ENCODE measurements around the gene FCHSD2. TPM values are rescaled to one million over a fixed set of nuclear protein-coding genes. Genes with fewer than 3 reads are reported as not detected.

The FCHSD2 gene
- total and polyA plus RNA-seq, 2 of the 8 experiments (the other 6 are each of a cell fraction or from before 2014, with no cell fraction given): 4.1 to 7.8 TPM

- TF ChIP-seq ZNF274 (IDR thresholded peaks at IDR 0.05; ENCODE audit: borderline replicate concordance, extremely low read depth, low read length) (no peak), SIRT6 (IDR thresholded peaks at IDR 0.05; ENCODE audit: low read length) (no peak), JUN (IDR thresholded peaks at IDR 0.05; ENCODE audit: low read depth, low read length) (no peak), SRF (IDR thresholded peaks at IDR 0.05; ENCODE audit: low read depth, low read length) (no peak), MAX (IDR thresholded peaks at IDR 0.05) (no peak)
- H2BK20ac ChIP-seq (ENCODE audit: low read length): no peak overlapping the region
- peaks cover 0 to 6% (median 1%) of the 10 kb centered on the region in 4 experiments; a peak in 4 of 7 replicates for H3K4me1 ChIP-seq (replicated peaks in 1 of 4; ENCODE audit: control insufficient read depth in 3 of 4, insufficient read depth in 4 of 4, low read length in 3 of 4)
- no peaks in the 10 kb centered on the region for H3K9me3 ChIP-seq (ENCODE audit: insufficient read depth in 2 of 2, low read depth in 1 of 2, low read length in 1 of 2)
- FAIRE-seq (no peak), DNase-seq (ENCODE audit: low read depth in 1 of 2, low spot score in 2 of 2) (no peak)
- peak overlapping the region in 1 of 2 experiments; percentile 39; a peak in 1 of 4 replicates for H3K4me2 ChIP-seq (ENCODE audit: insufficient read depth in 1 of 2, low read depth in 2 of 2, low read length in 2 of 2)
- no peak overlapping the region for H3K18ac ChIP-seq (ENCODE audit: extremely low read depth, low read length)
- H2AFZ ChIP-seq (ENCODE audit: low read length): no peak overlapping the region
- no peak overlapping the region for H3K4me3 ChIP-seq (ENCODE audit: extremely low read depth in 1 of 4, insufficient read depth in 2 of 4, low read depth in 3 of 4, low read length in 4 of 4)
- H4K91ac ChIP-seq (replicated peaks; ENCODE audit: insufficient read length, low read length): no peak overlapping the region
- no peak overlapping the region for H2BK120ac ChIP-seq (replicated peaks; ENCODE audit: low read depth, low read length)
- 78% methylated on average over 8 of the region's 8 CpGs; no CpG with 5 or more reads in 1 of the 2 experiments for WGBS, 2 experiments (ENCODE audit: extremely low coverage in 1 of 2, insufficient coverage in 1 of 2, insufficient read length in 1 of 2, insufficient replicate concordance in 2 of 2, low coverage in 1 of 2, low lambda C conversion rate in 2 of 2, missing lambda C conversion rate in 1 of 2)
- no peak overlapping the region for H2BK12ac ChIP-seq (ENCODE audit: low read depth, low read length)
- H2AK5ac ChIP-seq (ENCODE audit: low read depth, low read length): no peak overlapping the region
- no peaks in the 10 kb centered on the region for H3K27me3 ChIP-seq (replicated peaks in 1 of 4; ENCODE audit: control insufficient read depth in 3 of 4, extremely low read depth in 1 of 4, insufficient read depth in 3 of 4, low read length in 3 of 4)
- H3K23ac ChIP-seq (ENCODE audit: insufficient read length): no peak overlapping the region
- H3K36me3 ChIP-seq (ENCODE audit: control insufficient read depth in 2 of 4, insufficient read depth in 4 of 4, low read length in 3 of 4): no peaks in the 10 kb centered on the region
- no peak overlapping the region for H2BK15ac ChIP-seq (ENCODE audit: low read length)
- ChIA-PET POLR2A (ENCODE audit: partially characterized antibody) (no interaction called here), CTCF (ENCODE audit: partially characterized antibody) (no interaction called here)
- no peak overlapping the region for H3K4ac ChIP-seq (replicated peaks; ENCODE audit: insufficient read length, low read depth, low read length)
- peaks cover 0 to 3% of the 10 kb centered on the region in 2 experiments for H4K20me1 ChIP-seq (replicated peaks in 1 of 2; ENCODE audit: control insufficient read depth in 1 of 2, insufficient read depth in 2 of 2, low read length in 2 of 2)
- H3K56ac ChIP-seq (replicated peaks; ENCODE audit: insufficient read length, low read depth, low read length): no peak overlapping the region
- H2BK5ac ChIP-seq (ENCODE audit: low read depth, low read length): no peak overlapping the region
- no peaks in the 10 kb centered on the region for H3K23me2 ChIP-seq (ENCODE audit: low read depth, low read length)
- no peak overlapping the region for H3K14ac ChIP-seq (ENCODE audit: insufficient read length)
- no peak overlapping the region for H3K9ac ChIP-seq (replicated peaks in 1 of 4; ENCODE audit: extremely low read depth in 1 of 4, low read depth in 3 of 4, low read length in 3 of 4)
- H3K79me1 ChIP-seq (ENCODE audit: low read depth, low read length): no peaks in the 10 kb centered on the region
- no peak overlapping the region for H4K8ac ChIP-seq (ENCODE audit: extremely low read depth, insufficient read depth, low read length)
- H4K5ac ChIP-seq (ENCODE audit: insufficient read length, low read depth, low read length): no peak overlapping the region
- H3K79me2 ChIP-seq (ENCODE audit: control insufficient read depth in 1 of 2, insufficient read depth in 2 of 2, low read length in 2 of 2): no peaks in the 10 kb centered on the region
- no peak overlapping the region for H3K27ac ChIP-seq (ENCODE audit: low read depth, low read length)
Observed at GRCh38 chr11:73100578-73100977, 41.5 kb downstream of the FCHSD2 start.
